ENCODE data around the gene STAU1.

- TF ChIP-seq EZH2 (IDR thresholded peaks at IDR 0.05; ENCODE audit: insufficient read depth, poor library complexity, severe bottlenecking) (no peak), EZH2phosphoT487 (IDR thresholded peaks at IDR 0.05; ENCODE audit: insufficient read depth, low read depth) (no peak)
Measured at GRCh38 chr20:49122920-49123319, 65.2 kb downstream of the STAU1 start.

Measured in GM23248 (cell line).